Astrocyte of the spinal cord (primary cell): ENCODE results near the gene PREX1.

Source experiments
- DNase-seq: peaks from one replicate; pipeline ENCODE4 v3.0.0; 2011; ENCODE audit warnings: low read depth, low spot score
- H3K4me3 ChIP-seq: 2 replicates; pipeline ENCODE4 v1.5.1; 2011; ENCODE audit warnings: low read depth, mild to moderate bottlenecking, low read length, moderate library complexity
- CTCF ChIP-seq: IDR thresholded peaks from 2 replicates; pipeline ENCODE4 v1.5.1; 2012; ENCODE audit warnings: low read depth, mild to moderate bottlenecking, low read length, inconsistent platforms
- in situ Hi-C: cut with HindIII; loops from 2 replicates; pipeline ENCODE4 v1.10.0; 2017; ENCODE audit warnings: low sequenced_read_pairs

The PREX1 gene

GRCh38 chr20:48805716-48806115 is 22.1 kb downstream of the PREX1 start:
- in situ Hi-C loops: no loop called here
- no peak overlapping the region for H3K4me3 ChIP-seq
- no peak for TF ChIP-seq CTCF
- no peak for DNase-seq

GRCh38 chr20:48805286-48805685 is 22.5 kb downstream of the PREX1 start:
- DNase-seq: no peak
- no peak overlapping the region for H3K4me3 ChIP-seq
- in situ Hi-C loops: no loop called here
- no peak for TF ChIP-seq CTCF

- no peak overlapping the region for H3K4me3 ChIP-seq
- no peak for DNase-seq
- no peak for TF ChIP-seq CTCF
- in situ Hi-C loops: no loop called here
Measured at GRCh38 chr20:48804300-48804980, 23.4 kb downstream of the PREX1 start.

GRCh38 chr20:48803176-48804053 is 24.4 kb downstream of the PREX1 start:
- no peak for TF ChIP-seq CTCF
- no peak overlapping the region for H3K4me3 ChIP-seq
- DNase-seq: no peak
- in situ Hi-C loops: no loop called here

GRCh38 chr20:48802647-48803046 is 25.2 kb downstream of the PREX1 start:
- in situ Hi-C loops: no loop called here
- no peak for DNase-seq
- no peak for TF ChIP-seq CTCF
- no peak overlapping the region for H3K4me3 ChIP-seq

GRCh38 chr20:48802216-48802615 is 25.6 kb downstream of the PREX1 start:
- H3K4me3 ChIP-seq: no peak overlapping the region
- in situ Hi-C loops: no loop called here
- DNase-seq: no peak
- no peak for TF ChIP-seq CTCF
